CD4-positive, alpha-beta T cell treated with Interleukin-10 for 1 hour (primary cell): ENCODE results near the gene ENOX1.

Experiments
- DNase-seq: peaks from one replicate; pipeline ENCODE4 v3.0.0-alpha.2; 2020

The ENOX1 gene

DNA sequence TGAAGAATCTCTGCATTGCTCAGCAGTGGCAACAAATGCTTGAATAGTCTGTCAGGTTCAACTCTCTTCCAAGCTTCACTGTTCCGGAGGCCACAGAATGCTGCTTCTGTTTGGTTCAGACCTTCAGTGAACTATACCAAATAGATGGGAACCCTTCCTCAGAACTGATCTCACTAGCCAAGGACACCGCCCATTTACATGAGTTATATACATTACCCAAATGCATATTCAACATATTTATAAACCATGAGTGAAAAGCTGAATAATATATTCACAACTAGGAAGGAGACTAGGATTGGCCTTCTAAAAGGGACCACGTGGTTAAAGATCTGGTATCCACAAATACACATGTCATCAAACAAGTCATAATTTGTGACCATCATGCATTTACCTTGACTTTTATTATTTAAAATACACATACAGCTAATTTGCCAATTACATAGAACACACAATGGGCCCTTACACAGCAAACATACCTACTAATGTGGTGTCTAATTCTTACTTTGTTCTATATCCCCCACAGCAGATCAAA, 49.3 kb downstream of the ENOX1 start:
- no peak for DNase-seq

GRCh38 chr13:43732726-43733125, 54.0 kb downstream of the ENOX1 start:
- no peak for DNase-seq

DNA sequence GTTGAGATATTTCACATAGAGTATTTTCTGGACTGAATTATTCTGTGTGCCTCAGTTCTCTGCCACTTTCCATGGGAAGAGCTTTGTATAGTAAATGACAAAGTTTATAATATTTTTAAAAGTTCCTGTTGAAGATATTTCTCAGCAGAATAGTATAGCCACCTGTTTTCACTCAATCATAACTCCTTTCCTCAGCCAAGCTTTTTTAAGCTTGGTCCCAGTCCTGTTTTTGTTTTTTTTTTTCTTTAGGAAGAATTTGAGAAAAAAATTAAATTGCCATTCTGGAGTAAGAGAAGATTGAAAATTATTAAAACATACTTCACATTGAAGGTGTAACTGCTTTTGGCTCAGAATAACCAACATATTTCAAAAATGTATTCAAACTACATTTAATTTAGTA, 55.5 kb downstream of the ENOX1 start:
- no peak for DNase-seq

GRCh38 chr13:43730642-43731041, 56.1 kb downstream of the ENOX1 start:
- no peak for DNase-seq

DNA sequence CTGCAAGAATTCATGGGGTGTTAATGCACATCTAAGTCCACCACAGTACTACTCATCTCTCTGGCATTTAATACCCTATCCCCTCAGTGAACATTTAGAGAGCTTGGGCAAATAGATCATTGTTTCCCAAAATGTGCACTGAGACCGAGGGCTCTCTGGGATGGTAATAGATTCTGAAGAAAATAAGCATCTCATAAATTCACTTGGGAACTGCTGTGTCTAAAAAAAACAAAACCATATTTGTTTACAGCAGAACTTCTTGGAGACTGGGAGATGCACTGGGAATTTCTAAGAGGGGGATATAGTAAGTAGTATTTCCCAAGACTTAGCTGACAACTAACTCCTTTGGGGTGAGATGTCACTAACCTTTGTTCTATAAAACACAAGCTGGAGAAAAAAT, 58.4 kb downstream of the ENOX1 start:
- no peak for DNase-seq

GRCh38 chr13:43727856-43728255, 58.9 kb downstream of the ENOX1 start:
- DNase-seq, result no peak

- DNase-seq, result no peak
Observed at GRCh38 chr13:43725460-43725859, 61.3 kb downstream of the ENOX1 start.

- DNase-seq, result no peak
Observed at GRCh38 chr13:43720780-43721397, 65.9 kb downstream of the ENOX1 start.

DNA sequence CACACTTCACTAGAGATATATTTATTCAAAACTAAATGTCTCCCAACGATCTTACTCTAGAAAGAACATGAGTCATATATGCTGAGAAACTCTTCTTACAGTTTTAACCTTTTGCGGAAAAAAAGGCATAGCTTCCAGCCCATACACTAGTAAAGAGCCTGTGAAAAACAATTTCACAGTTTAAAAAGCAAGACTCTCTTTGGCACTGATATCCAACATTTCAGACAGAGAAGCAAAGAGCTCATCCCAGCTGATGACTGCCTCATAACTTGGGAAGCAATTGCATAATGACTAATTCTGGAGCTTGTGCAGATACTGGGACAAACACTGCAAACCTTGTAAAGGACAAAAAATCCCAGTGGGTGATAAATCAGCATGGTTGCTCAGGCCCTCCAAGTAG, 88.0 kb downstream of the ENOX1 start:
- DNase-seq, result no peak

GRCh38 chr13:43698009-43698408, 88.8 kb downstream of the ENOX1 start:
- DNase-seq, result no peak

DNA sequence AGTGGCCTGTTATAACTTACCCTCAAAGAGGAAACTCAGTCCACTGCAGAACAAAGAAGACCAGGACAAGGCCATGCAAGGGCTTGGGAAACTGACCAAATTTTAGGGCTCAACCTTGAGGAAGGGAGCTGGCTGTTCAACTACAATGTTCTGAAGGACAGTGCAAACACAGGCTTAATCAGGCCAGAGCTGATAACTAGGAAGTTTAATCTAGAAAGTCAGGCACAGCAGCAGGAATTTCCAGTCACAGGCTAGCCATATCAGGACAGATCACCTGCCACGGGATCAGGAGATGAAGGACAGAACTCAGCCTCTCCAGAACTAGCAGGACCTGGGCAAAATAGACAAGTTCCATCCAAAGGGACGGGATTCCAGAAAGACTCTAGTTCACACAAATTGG, 89.4 kb downstream of the ENOX1 start:
- DNase-seq, result no peak

DNA sequence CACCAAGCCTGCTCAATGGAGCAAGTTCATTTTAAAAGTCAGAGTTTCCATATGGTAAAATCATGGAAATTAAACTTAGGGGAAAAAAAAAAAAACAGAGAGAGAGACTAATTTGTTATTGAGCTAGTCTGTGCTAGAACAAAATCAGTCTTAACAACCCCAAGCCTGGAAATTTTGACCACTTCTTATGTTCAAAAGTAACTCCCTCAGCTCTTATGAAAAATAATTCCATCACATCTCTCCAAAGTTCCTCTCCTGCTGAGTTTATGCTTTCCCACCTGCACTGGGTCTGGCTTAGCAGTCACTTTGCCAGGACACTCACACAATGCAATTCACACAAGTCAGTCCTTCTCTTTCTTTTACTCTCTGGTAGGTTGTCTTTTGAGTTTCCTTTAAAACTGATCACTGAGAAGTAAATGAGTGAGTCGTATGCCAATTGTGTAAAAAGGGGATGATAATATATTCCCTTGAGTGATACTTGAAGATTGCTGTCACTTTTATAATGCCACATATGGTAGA, 92.6 kb downstream of the ENOX1 start:
- no peak for DNase-seq

GRCh38 chr13:43693639-43694038, 93.1 kb downstream of the ENOX1 start:
- DNase-seq, result no peak

GRCh38 chr13:43688227-43688907, 98.4 kb downstream of the ENOX1 start:
- no peak for DNase-seq

DNA sequence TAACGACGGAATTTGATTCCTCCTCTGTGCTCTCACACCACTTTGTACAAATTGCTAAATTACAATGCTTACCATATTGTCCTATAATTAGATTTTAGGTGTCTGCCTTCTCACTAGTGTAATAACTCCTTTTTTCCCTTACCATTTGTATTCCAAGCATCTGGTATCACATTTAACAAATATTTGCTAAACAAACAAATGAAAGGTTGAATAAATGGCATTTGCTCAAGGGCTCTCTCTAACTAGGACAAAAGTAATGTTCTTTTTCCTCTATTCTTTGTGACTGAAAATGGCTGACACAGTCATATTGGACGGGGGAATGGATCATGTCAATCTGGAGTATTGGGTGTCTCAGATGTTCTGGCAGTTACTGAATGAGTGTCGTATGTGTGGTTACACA, 99.7 kb downstream of the ENOX1 start:
- DNase-seq, result no peak

GRCh38 chr13:43686557-43686956, 100.2 kb downstream of the ENOX1 start:
- no peak for DNase-seq

GRCh38 chr13:43684963-43685725, 101.6 kb downstream of the ENOX1 start:
- DNase-seq, result no peak

DNA sequence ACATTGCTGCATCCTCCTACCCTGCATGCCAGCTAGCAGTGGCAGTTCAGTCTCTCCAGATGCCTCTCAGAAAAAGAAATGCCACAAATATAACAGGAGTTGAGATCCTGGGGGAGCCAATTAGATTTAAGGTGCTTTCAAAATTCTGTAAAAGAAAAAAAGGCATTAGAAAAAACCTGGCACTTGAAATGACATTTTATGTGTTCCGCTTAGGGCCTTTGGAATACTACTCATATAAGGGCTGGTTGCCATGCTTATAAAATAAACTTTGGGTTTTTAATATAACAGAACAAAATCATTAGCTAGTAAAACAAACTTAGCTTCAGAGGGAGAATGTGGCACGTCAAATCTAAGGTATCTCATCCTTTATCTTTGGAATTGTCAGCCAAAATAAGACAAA, 104.1 kb downstream of the ENOX1 start:
- no peak for DNase-seq

GRCh38 chr13:43676320-43676719, 110.5 kb downstream of the ENOX1 start:
- no peak for DNase-seq

DNA sequence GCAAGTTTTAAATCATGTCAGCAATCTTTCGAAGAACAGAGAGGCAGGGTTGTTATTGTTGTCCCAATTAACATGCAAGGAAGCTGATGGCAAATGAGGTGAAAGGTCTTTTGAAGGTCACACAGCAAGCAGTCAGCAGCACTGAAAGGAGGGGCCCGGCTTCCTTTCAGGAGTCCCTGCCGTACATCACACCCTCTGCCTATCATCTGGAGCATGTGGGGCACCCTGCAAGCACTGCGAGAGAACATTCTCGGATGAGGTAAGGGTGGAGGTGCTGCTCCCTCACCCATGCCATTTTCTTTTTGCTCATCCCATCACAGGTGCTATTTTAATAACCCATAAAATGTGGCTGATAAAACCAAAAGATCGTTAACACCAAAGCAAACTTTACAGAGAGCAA, 111.2 kb downstream of the ENOX1 start:
- no peak for DNase-seq

DNA sequence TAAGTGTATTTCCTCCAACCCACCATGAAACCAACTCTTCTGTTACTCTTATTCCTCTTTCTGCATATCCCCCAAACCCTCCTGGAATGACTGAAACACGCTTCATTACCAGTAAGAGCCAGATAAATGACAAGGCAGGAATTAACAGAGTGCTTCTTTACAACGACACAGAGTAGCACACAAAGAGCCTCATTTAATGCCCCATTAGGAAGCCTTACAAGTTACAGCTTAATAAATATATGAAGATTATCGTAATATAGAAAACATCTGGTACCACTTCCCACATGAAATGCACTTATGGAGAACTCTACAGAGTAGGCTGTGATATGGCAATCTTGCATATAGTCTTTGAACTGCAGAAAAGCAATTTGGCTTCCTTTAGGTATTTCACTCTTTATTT, 116.8 kb downstream of the ENOX1 start:
- no peak for DNase-seq

GRCh38 chr13:43669101-43669500, 117.7 kb downstream of the ENOX1 start:
- DNase-seq, result no peak

GRCh38 chr13:43666403-43666802, 120.4 kb downstream of the ENOX1 start:
- no peak for DNase-seq

DNA sequence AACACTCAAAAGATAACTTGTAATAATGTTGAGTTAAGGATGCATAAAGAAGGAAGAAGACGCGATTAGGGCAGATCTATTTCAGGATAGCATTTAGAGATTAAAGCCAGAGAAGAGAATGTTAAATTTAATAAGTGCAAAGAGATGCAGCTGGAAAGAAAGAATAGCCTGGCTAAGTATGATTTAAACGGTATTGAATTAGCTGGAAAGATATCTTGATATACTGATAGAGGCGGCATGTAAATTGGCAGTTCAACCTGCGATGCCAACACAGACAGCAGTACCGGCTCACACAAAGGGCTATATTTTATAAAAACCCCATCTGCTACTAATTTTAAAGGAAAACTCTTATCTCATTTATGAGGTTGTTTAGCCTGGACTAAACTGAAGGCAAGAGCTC, 121.4 kb downstream of the ENOX1 start:
- no peak for DNase-seq
